MM.1S (cell line): ENCODE measurements around the gene PLCH2.

Source experiments
- CTCF ChIP-seq: fragments of 300-600 bp; sonication (generic); IDR thresholded peaks from 2 replicates; pipeline ENCODE4 v1.5.1; 2016; ENCODE audit warnings: antibody characterized with exemption, low read length, mixed read lengths
- EZH2 ChIP-seq: fragments of 300-600 bp; sonication (generic); optimal IDR thresholded peaks from 2 replicates; pipeline ENCODE3; 2017; ENCODE audit warnings: low read depth, mild to moderate bottlenecking, antibody characterized with exemption, low read length, mixed read lengths
- EZH2phosphoT487 ChIP-seq: fragments of 300-600 bp; sonication (generic); IDR thresholded peaks from 2 replicates; pipeline ENCODE4 v1.6.1; 2018; ENCODE audit warnings: antibody characterized with exemption, low read length

- TF ChIP-seq EZH2phosphoT487 (no peak), CTCF (no peak), EZH2 (no peak)
Measured at GRCh38 chr1:2438641-2439040, 37.4 kb upstream of the PLCH2 start.
